LNCaP clone FGC (cell line): ENCODE results near the gene CDH9.
"Not testable (repeated sequence)": the region's sequence is repeated elsewhere in the genome, so short reads cannot be mapped to it uniquely, and the experiment has no call there.

Experiments used
- DNase-seq: peaks from one replicate; pipeline ENCODE4 v3.0.0-alpha.2; 2011; ENCODE audit warnings: low read depth
- H3K4me3 ChIP-seq: 2 replicates; pipeline ENCODE4 v1.5.1; 2011; ENCODE audit warnings: mild to moderate bottlenecking, low read depth, low read length, control low read depth
- CTCF ChIP-seq: IDR thresholded peaks from 2 replicates; pipeline ENCODE4 v1.5.1; 2012; ENCODE audit warnings: mild to moderate bottlenecking; ENCODE audit not compliant: control insufficient read depth, insufficient read depth; ENCODE audit errors: extremely low read depth

The CDH9 gene

GRCh38 chr5:26881901-26882300 lies 156.5 kb downstream of the CDH9 start:
- no peak overlapping the region for H3K4me3 ChIP-seq
- DNase-seq = no peak
- no peak for TF ChIP-seq CTCF

GRCh38 chr5:26877154-26877553 lies 161.2 kb downstream of the CDH9 start:
- no peak for DNase-seq
- H3K4me3 ChIP-seq = no peak overlapping the region
- no peak for TF ChIP-seq CTCF

GRCh38 chr5:26872337-26872736 lies 166.0 kb downstream of the CDH9 start:
- TF ChIP-seq CTCF = no peak
- DNase-seq = no peak
- H3K4me3 ChIP-seq = no peak overlapping the region

- no peak for DNase-seq
- no peak for TF ChIP-seq CTCF
- no peak overlapping the region for H3K4me3 ChIP-seq
Observed at GRCh38 chr5:26869781-26870180, 168.6 kb downstream of the CDH9 start.

- DNase-seq = no peak
- H3K4me3 ChIP-seq = no peak overlapping the region
- TF ChIP-seq CTCF = no peak
Observed at GRCh38 chr5:26868504-26868903, 169.9 kb downstream of the CDH9 start.

- TF ChIP-seq CTCF = no peak
- H3K4me3 ChIP-seq = no peak overlapping the region
- no peak for DNase-seq
Observed at GRCh38 chr5:26864061-26864460, 174.3 kb downstream of the CDH9 start.

GRCh38 chr5:26856238-26856637 lies 182.1 kb downstream of the CDH9 start:
- no peak for TF ChIP-seq CTCF
- no peak overlapping the region for H3K4me3 ChIP-seq
- DNase-seq = no peak

GRCh38 chr5:26852450-26852849 lies 185.9 kb downstream of the CDH9 start:
- not testable (repeated sequence) for H3K4me3 ChIP-seq, DNase-seq
